CD8-positive, alpha-beta memory T cell (primary cell): ENCODE data around the gene RRAD. TPM values are rescaled to one million over a fixed set of nuclear protein-coding genes. Genes with fewer than 3 reads are reported as not detected.
A peak's percentile ranks its signal among the peaks of the same experiment; 100 is the strongest.

Experiments used
- CTCF ChIA-PET: fragments of 350-600 bp; sonication (Branson Sonifier 250); formaldehyde crosslinking; loops from one replicate; lab custom pipeline; 2021; ENCODE audit warnings: antibody characterized with exemption; lab: Charles Lee
- POLR2A ChIA-PET: fragments of 350-600 bp; sonication (Branson Sonifier 250); formaldehyde crosslinking; loops from one replicate; lab custom pipeline; 2021; ENCODE audit warnings: antibody characterized with exemption; lab: Charles Lee
- DNase-seq, 5 donors: peaks; one replicate each; pipeline versions ENCODE4 v3.0.0 to v3.0.0-alpha.2; 2020 to 2022; ENCODE audit warnings: mixed read lengths in 1 of 5
- H3K27ac ChIP-seq: one replicate; pipeline ENCODE4 v1.7.0; 2013; ENCODE audit warnings: low read depth, mild to moderate bottlenecking, low read length, moderate library complexity
- H3K27me3 ChIP-seq: 2 replicates; pipeline ENCODE4 v1.7.0; 2013; ENCODE audit warnings: low read length, mild to moderate bottlenecking; ENCODE audit not compliant: insufficient read depth, poor library complexity, severe bottlenecking
- H3K36me3 ChIP-seq: 2 replicates; pipeline ENCODE4 v1.7.0; 2013; ENCODE audit warnings: mild to moderate bottlenecking, low read length, moderate library complexity; ENCODE audit not compliant: insufficient read depth
- H3K4me1 ChIP-seq: 2 replicates; pipeline ENCODE4 v1.7.0; 2013; ENCODE audit warnings: mild to moderate bottlenecking, low read length, moderate library complexity; ENCODE audit not compliant: insufficient read depth
- H3K4me3 ChIP-seq: 2 replicates; pipeline ENCODE4 v1.7.0; 2013; ENCODE audit warnings: mild to moderate bottlenecking, low read length
- H3K9me3 ChIP-seq: 2 replicates; pipeline ENCODE4 v1.7.0; 2013; ENCODE audit warnings: mild to moderate bottlenecking, low read length
- H3K27ac Mint-ChIP-seq, 8 donors: one replicate each; pipeline ENCODE4 v1.8.0; 2020 to 2021; ENCODE audit warnings: mixed read lengths in 8 of 8, mild to moderate bottlenecking in 6 of 8, inconsistent platforms in 3 of 8, moderate library complexity in 3 of 8
- H3K27me3 Mint-ChIP-seq, 2 donors: one replicate each; pipeline ENCODE4 v1.8.0; 2020 to 2021; ENCODE audit warnings: mixed read lengths in 2 of 2, mild to moderate bottlenecking in 1 of 2, moderate library complexity in 1 of 2
- H3K36me3 Mint-ChIP-seq, 3 donors: one replicate each; pipeline ENCODE4 v1.8.0; 2020 to 2021; ENCODE audit warnings: mixed read lengths in 3 of 3, inconsistent platforms in 1 of 3, mild to moderate bottlenecking in 1 of 3
- H3K4me1 Mint-ChIP-seq, 3 donors: one replicate each; pipeline ENCODE4 v1.8.0; 2020 to 2021; ENCODE audit warnings: mixed read lengths in 3 of 3, inconsistent platforms in 1 of 3, mild to moderate bottlenecking in 1 of 3
- H3K4me3 Mint-ChIP-seq, 7 donors: one replicate each; pipeline ENCODE4 v1.8.0; 2020 to 2021; ENCODE audit warnings: mixed read lengths in 7 of 7, mild to moderate bottlenecking in 6 of 7, moderate library complexity in 4 of 7, inconsistent platforms in 2 of 7
- H3K9me3 Mint-ChIP-seq, 5 donors: one replicate each; pipeline ENCODE4 v1.8.0; 2020 to 2022; ENCODE audit warnings: mixed read lengths in 5 of 5, mild to moderate bottlenecking in 3 of 5, moderate library complexity in 2 of 5, inconsistent platforms in 1 of 5
- polyA plus RNA-seq: library from polyadenylated mRNA; unstranded; fragments of 300-500 nt; fragmentation: Illumina TruSeq; gene quantifications from one replicate; pipeline ENCODE4 v1.2.3, GENCODE V29; 2021
- total RNA-seq, 2 experiments: library from RNA; stranded (reverse); gene quantifications; one replicate each; pipeline ENCODE4 v1.2.3, GENCODE V29; 2021

Gene RRAD
- total and polyA plus RNA-seq, 3 experiments from 2014 or later = 0.60 to 0.88 TPM; not detected in 1

GRCh38 chr16:66949472-66949871 lies 24.1 kb upstream of the RRAD start:
- no peak overlapping the region for H3K27ac ChIP-seq

GRCh38 chr16:66948837-66949225 lies 23.5 kb upstream of the RRAD start:
- peaks cover 23 to 45% of the 10 kb centered on the region in 2 donors for H3K27me3 Mint-ChIP-seq
- peaks cover 16% of the 10 kb centered on the region for H3K27me3 ChIP-seq
- no peak overlapping the region for H3K27ac Mint-ChIP-seq
- peak overlapping the region; percentile 85 to 93 (median 91) for H3K4me3 Mint-ChIP-seq
- no peaks in the 10 kb centered on the region for H3K36me3 ChIP-seq
- peaks cover 13 to 25% (median 16%) of the 10 kb centered on the region in 3 donors for H3K4me1 Mint-ChIP-seq
- H3K4me3 ChIP-seq = peak overlapping the region; percentile 46
- peaks cover 0 to 4% (median 0%) of the 10 kb centered on the region in 5 donors for H3K9me3 Mint-ChIP-seq
- CTCF ChIA-PET = interaction anchor here (1.2 to 1.6 kb wide), 2 partner anchors 207 to 237 kb away, joined by 3 to 4 read pairs; no protein-coding TSS in a partner anchor
- no peak for DNase-seq
- H3K4me1 ChIP-seq = peaks cover 7% of the 10 kb centered on the region
- H3K36me3 Mint-ChIP-seq = peaks cover 0 to 8% (median 3%) of the 10 kb centered on the region in 3 donors
- no peak overlapping the region for H3K27ac ChIP-seq
- no peaks in the 10 kb centered on the region for H3K9me3 ChIP-seq
- POLR2A ChIA-PET = no interaction called here

More at GRCh38 chr16:66949472-66949871, 24.1 kb upstream of the RRAD start:
- no peak overlapping the region for H3K27ac Mint-ChIP-seq
- POLR2A ChIA-PET = no interaction called here
- peaks cover 26 to 49% of the 10 kb centered on the region in 2 donors for H3K27me3 Mint-ChIP-seq
- no peaks in the 10 kb centered on the region for H3K36me3 ChIP-seq
- H3K27me3 ChIP-seq = peaks cover 16% of the 10 kb centered on the region
- no peak for DNase-seq
- CTCF ChIA-PET = interaction anchor here (1.1 to 1.6 kb wide), 3 partner anchors 10 to 236 kb away, joined by 3 to 4 read pairs (median 3); no protein-coding TSS in a partner anchor
- no peaks in the 10 kb centered on the region for H3K9me3 ChIP-seq
- no peak overlapping the region for H3K4me3 ChIP-seq
- peaks cover 13 to 25% (median 18%) of the 10 kb centered on the region in 3 donors for H3K4me1 Mint-ChIP-seq
- peaks cover 0 to 11% (median 0%) of the 10 kb centered on the region in 3 donors for H3K36me3 Mint-ChIP-seq
- peaks cover 7% of the 10 kb centered on the region for H3K4me1 ChIP-seq
- peaks cover 0 to 4% (median 0%) of the 10 kb centered on the region in 5 donors for H3K9me3 Mint-ChIP-seq
- H3K4me3 Mint-ChIP-seq = peak overlapping the region in 4 of 7 donors; percentile 35 to 69 (median 44)

GRCh38 chr16:66948134-66948836 lies 22.9 kb upstream of the RRAD start:
- Mint-ChIP-seq H3K36me3 (peaks cover 0 to 8% (median 6%) of the 10 kb centered on the region in 3 donors), H3K27me3 (peaks cover 22 to 42% of the 10 kb centered on the region in 2 donors), H3K27ac (peak overlapping the region in 4 of 8 donors; percentile 29 to 79 (median 42)), H3K4me3 (peak overlapping the region; percentile 85 to 93 (median 91)), H3K4me1 (peaks cover 13 to 25% (median 15%) of the 10 kb centered on the region in 3 donors), H3K9me3 (peaks cover 0 to 4% (median 0%) of the 10 kb centered on the region in 5 donors)
- Histone ChIP-seq H3K4me1 (peaks cover 7% of the 10 kb centered on the region), H3K4me3 (peak overlapping the region; percentile 46), H3K27me3 (peaks cover 16% of the 10 kb centered on the region), H3K36me3 (peaks cover under 1% of the 10 kb centered on the region), H3K9me3 (no peaks in the 10 kb centered on the region), H3K27ac (no peak overlapping the region)
- DNase-seq = peak in 1 of 5 donors; percentile 19
- ChIA-PET POLR2A (interaction anchor here (0.8 kb wide), 1 partner anchor 572 kb away, joined by 3 read pairs; no protein-coding TSS in a partner anchor), CTCF (no interaction called here)

- Histone ChIP-seq H3K9me3 (no peaks in the 10 kb centered on the region), H3K36me3 (peaks cover 4% of the 10 kb centered on the region), H3K27ac (no peak overlapping the region), H3K4me3 (peak overlapping the region; percentile 46), H3K4me1 (peaks cover 7% of the 10 kb centered on the region), H3K27me3 (peaks cover 16% of the 10 kb centered on the region)
- H3K9me3 Mint-ChIP-seq = peaks cover 0 to 4% (median 0%) of the 10 kb centered on the region in 5 donors
- ChIA-PET CTCF (interaction anchor here (0.7 kb wide), 1 partner anchor 10 kb away, joined by 3 read pairs; no protein-coding TSS in a partner anchor), POLR2A (interaction anchor here (0.8 kb wide), 1 partner anchor 573 kb away, joined by 3 read pairs; no protein-coding TSS in a partner anchor)
- peak overlapping the region in 5 of 8 donors; percentile 13 to 79 (median 47) for H3K27ac Mint-ChIP-seq
- H3K4me1 Mint-ChIP-seq = peaks cover 13 to 25% (median 15%) of the 10 kb centered on the region in 3 donors
- peaks cover 5 to 14% (median 8%) of the 10 kb centered on the region in 3 donors for H3K36me3 Mint-ChIP-seq
- peak overlapping the region; percentile 85 to 93 (median 91) for H3K4me3 Mint-ChIP-seq
- DNase-seq = peak; percentile 73 to 86 (median 79)
- peaks cover 19 to 37% of the 10 kb centered on the region in 2 donors for H3K27me3 Mint-ChIP-seq
Observed at GRCh38 chr16:66947302-66948065, 22.1 kb upstream of the RRAD start.

- H3K4me3 ChIP-seq = no peak overlapping the region
- peaks cover 13 to 25% (median 15%) of the 10 kb centered on the region in 3 donors for H3K4me1 Mint-ChIP-seq
- H3K27ac ChIP-seq = no peak overlapping the region
- no peak for DNase-seq
- peaks cover 7% of the 10 kb centered on the region for H3K4me1 ChIP-seq
- peaks cover 15 to 36% of the 10 kb centered on the region in 2 donors for H3K27me3 Mint-ChIP-seq
- peak overlapping the region; percentile 85 to 93 (median 91) for H3K4me3 Mint-ChIP-seq
- peak overlapping the region in 4 of 8 donors; percentile 1 to 56 (median 20) for H3K27ac Mint-ChIP-seq
- H3K9me3 Mint-ChIP-seq = peaks cover 0 to 4% (median 0%) of the 10 kb centered on the region in 5 donors
- peaks cover 5 to 20% (median 8%) of the 10 kb centered on the region in 3 donors for H3K36me3 Mint-ChIP-seq
- POLR2A ChIA-PET = no interaction called here
- peaks cover 16% of the 10 kb centered on the region for H3K27me3 ChIP-seq
- CTCF ChIA-PET = no interaction called here
- no peaks in the 10 kb centered on the region for H3K9me3 ChIP-seq
- peaks cover 4% of the 10 kb centered on the region for H3K36me3 ChIP-seq
Observed at GRCh38 chr16:66946974-66947301, 21.6 kb upstream of the RRAD start.

GRCh38 chr16:66946541-66946940 lies 21.2 kb upstream of the RRAD start:
- DNase-seq = no peak
- Histone ChIP-seq H3K9me3 (no peaks in the 10 kb centered on the region), H3K27ac (no peak overlapping the region), H3K36me3 (peaks cover 7% of the 10 kb centered on the region), H3K27me3 (peaks cover 12% of the 10 kb centered on the region), H3K4me1 (peaks cover 7% of the 10 kb centered on the region), H3K4me3 (no peak overlapping the region)
- Mint-ChIP-seq H3K9me3 (peaks cover 0 to 3% (median 0%) of the 10 kb centered on the region in 5 donors), H3K36me3 (peaks cover 4 to 24% (median 5%) of the 10 kb centered on the region in 3 donors), H3K27ac (peak overlapping the region in 1 of 8 donors; percentile 1), H3K4me1 (peaks cover 13 to 25% (median 15%) of the 10 kb centered on the region in 3 donors), H3K4me3 (no peak overlapping the region), H3K27me3 (peaks cover 13 to 32% of the 10 kb centered on the region in 2 donors)
- POLR2A ChIA-PET = no interaction called here
- CTCF ChIA-PET = no interaction called here

- POLR2A ChIA-PET = no interaction called here
- Histone ChIP-seq H3K27ac (no peak overlapping the region), H3K4me3 (no peak overlapping the region), H3K4me1 (peaks cover 7% of the 10 kb centered on the region), H3K36me3 (peaks cover 12% of the 10 kb centered on the region), H3K9me3 (no peaks in the 10 kb centered on the region), H3K27me3 (peaks cover 10% of the 10 kb centered on the region)
- no peak for DNase-seq
- Mint-ChIP-seq H3K9me3 (no peaks in the 10 kb centered on the region), H3K27me3 (peaks cover 13 to 26% of the 10 kb centered on the region in 2 donors), H3K4me3 (no peak overlapping the region), H3K4me1 (peaks cover 13 to 25% (median 15%) of the 10 kb centered on the region in 3 donors), H3K36me3 (peaks cover 0 to 30% (median 5%) of the 10 kb centered on the region in 3 donors), H3K27ac (no peak overlapping the region)
- CTCF ChIA-PET = no interaction called here
Observed at GRCh38 chr16:66945939-66946338, 20.6 kb upstream of the RRAD start.
